GM12891 (cell line): ENCODE results near the gene HDGFL3.
"Not testable (repeated sequence)": the region's sequence is repeated elsewhere in the genome, so short reads cannot be mapped to it uniquely, and the experiment has no call there.

Experiments used
- PAX5 ChIP-seq: IDR thresholded peaks from 2 replicates; pipeline ENCODE4 v1.6.1; 2011; ENCODE audit warnings: low read length, moderate library complexity, mild to moderate bottlenecking; ENCODE audit not compliant: insufficient read depth, severe bottlenecking
- POLR2A ChIP-seq: IDR thresholded peaks from 2 replicates; pipeline ENCODE4 v1.6.1; 2011; ENCODE audit warnings: low read depth, low read length, control low read depth
- POLR2AphosphoS5 ChIP-seq: IDR thresholded peaks from 2 replicates; pipeline ENCODE4 v1.6.1; 2011; ENCODE audit warnings: low read depth, low read length, control low read depth
- POU2F2 ChIP-seq: IDR thresholded peaks from 2 replicates; pipeline ENCODE4 v1.6.1; 2011; ENCODE audit warnings: low read depth, mild to moderate bottlenecking, control low read depth, low read length, moderate library complexity
- SPI1 ChIP-seq: IDR thresholded peaks from 2 replicates; pipeline ENCODE4 v1.6.1; 2011; ENCODE audit warnings: low read depth, low read length, control low read depth
- TAF1 ChIP-seq: IDR thresholded peaks from 2 replicates; pipeline ENCODE4 v1.6.1; 2011; ENCODE audit warnings: low read depth, low read length, control low read depth

- TF ChIP-seq POLR2A, TAF1, POLR2AphosphoS5, SPI1, POU2F2, PAX5: not testable (repeated sequence)
These were observed 115.7 kb downstream of the HDGFL3 start for GRCh38 chr15:83091965-83092308.
